ENCODE results near the gene SHMT2. TPM values are rescaled to one million over a fixed set of nuclear protein-coding genes. Genes with fewer than 3 reads are reported as not detected.

Gene SHMT2
- total RNA-seq, 1 donor from 2014 or later, result 490 TPM

- H3K36me3 ChIP-seq (ENCODE audit: control insufficient read depth, insufficient read depth, low read length), result peaks cover 2% of the 10 kb centered on the region
- no peak overlapping the region for H3K4me3 ChIP-seq (ENCODE audit: low read depth, low read length)
- no peak for DNase-seq (ENCODE audit: low read depth)
- TF ChIP-seq CTCF (IDR thresholded peaks at IDR 0.05; ENCODE audit: insufficient read depth, low read length, poor library complexity, severe bottlenecking), result no peak
- no peaks in the 10 kb centered on the region for H3K27me3 ChIP-seq (ENCODE audit: control insufficient read depth, insufficient read depth, low read length)
Measured at GRCh38 chr12:57204454-57204853, 25.1 kb upstream of the SHMT2 start.

- Histone ChIP-seq H3K27me3 (ENCODE audit: control insufficient read depth, insufficient read depth, low read length) (no peaks in the 10 kb centered on the region), H3K36me3 (ENCODE audit: control insufficient read depth, insufficient read depth, low read length) (peaks cover 2% of the 10 kb centered on the region), H3K4me3 (ENCODE audit: low read depth, low read length) (no peak overlapping the region)
- TF ChIP-seq CTCF (IDR thresholded peaks at IDR 0.05; ENCODE audit: insufficient read depth, low read length, poor library complexity, severe bottlenecking), result no peak
- DNase-seq (ENCODE audit: low read depth), result no peak
Measured at GRCh38 chr12:57205186-57205585, 24.3 kb upstream of the SHMT2 start.

- TF ChIP-seq CTCF (IDR thresholded peaks at IDR 0.05; ENCODE audit: insufficient read depth, low read length, poor library complexity, severe bottlenecking), result no peak
- Histone ChIP-seq H3K4me3 (ENCODE audit: low read depth, low read length) (no peak overlapping the region), H3K36me3 (ENCODE audit: control insufficient read depth, insufficient read depth, low read length) (peaks cover 2% of the 10 kb centered on the region), H3K27me3 (ENCODE audit: control insufficient read depth, insufficient read depth, low read length) (no peaks in the 10 kb centered on the region)
- no peak for DNase-seq (ENCODE audit: low read depth)
Measured at GRCh38 chr12:57205931-57206330, 23.6 kb upstream of the SHMT2 start.

- H3K36me3 ChIP-seq (ENCODE audit: control insufficient read depth, insufficient read depth, low read length), result peaks cover 2% of the 10 kb centered on the region
- no peak overlapping the region for H3K4me3 ChIP-seq (ENCODE audit: low read depth, low read length)
- DNase-seq (ENCODE audit: low read depth), result no peak
- H3K27me3 ChIP-seq (ENCODE audit: control insufficient read depth, insufficient read depth, low read length), result no peaks in the 10 kb centered on the region
- TF ChIP-seq CTCF (IDR thresholded peaks at IDR 0.05; ENCODE audit: insufficient read depth, low read length, poor library complexity, severe bottlenecking), result no peak
Measured at GRCh38 chr12:57207731-57208630, 21.5 kb upstream of the SHMT2 start.

GRCh38 chr12:57208631-57209282, 20.8 kb upstream of the SHMT2 start:
- no peaks in the 10 kb centered on the region for H3K27me3 ChIP-seq (ENCODE audit: control insufficient read depth, insufficient read depth, low read length)
- H3K36me3 ChIP-seq (ENCODE audit: control insufficient read depth, insufficient read depth, low read length), result peaks cover 2% of the 10 kb centered on the region
- H3K4me3 ChIP-seq (ENCODE audit: low read depth, low read length), result no peak overlapping the region
- TF ChIP-seq CTCF (IDR thresholded peaks at IDR 0.05; ENCODE audit: insufficient read depth, low read length, poor library complexity, severe bottlenecking), result no peak
- DNase-seq (ENCODE audit: low read depth), result no peak
